Measurements from ENCODE around the gene SLC4A7.

SLC4A7 gene

DNA sequence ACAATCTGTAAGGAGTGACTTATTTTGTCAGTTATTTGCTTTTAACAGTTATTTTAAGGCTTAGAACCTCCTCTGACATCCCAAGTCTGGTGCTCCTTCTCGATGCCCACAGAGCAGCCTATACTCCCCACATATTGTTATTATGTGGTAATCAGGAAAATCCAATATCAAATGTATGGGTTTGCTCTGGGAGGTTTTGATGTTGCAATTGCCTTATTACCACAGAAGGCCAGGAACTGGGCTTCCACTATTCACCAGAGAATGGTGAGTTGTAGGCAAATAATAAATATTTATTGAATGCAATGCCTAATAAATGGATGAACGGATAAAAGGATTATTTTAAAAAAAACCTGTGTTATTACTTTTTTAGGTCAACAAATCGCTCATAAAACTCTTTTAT, 127.2 kb downstream of the SLC4A7 start:
- TF ChIP-seq GABPA (IDR thresholded peaks at IDR 0.05; ENCODE audit: low read depth) (no peak), SPI1 (IDR thresholded peaks at IDR 0.05; ENCODE audit: borderline replicate concordance, low read depth) (no peak), CTCF (IDR thresholded peaks at IDR 0.05; ENCODE audit: insufficient read depth, low read length) (no peak), POLR2AphosphoS5 (IDR thresholded peaks at IDR 0.05; ENCODE audit: low read depth) (no peak)
- TF ChIP-seq, protein P1, sequence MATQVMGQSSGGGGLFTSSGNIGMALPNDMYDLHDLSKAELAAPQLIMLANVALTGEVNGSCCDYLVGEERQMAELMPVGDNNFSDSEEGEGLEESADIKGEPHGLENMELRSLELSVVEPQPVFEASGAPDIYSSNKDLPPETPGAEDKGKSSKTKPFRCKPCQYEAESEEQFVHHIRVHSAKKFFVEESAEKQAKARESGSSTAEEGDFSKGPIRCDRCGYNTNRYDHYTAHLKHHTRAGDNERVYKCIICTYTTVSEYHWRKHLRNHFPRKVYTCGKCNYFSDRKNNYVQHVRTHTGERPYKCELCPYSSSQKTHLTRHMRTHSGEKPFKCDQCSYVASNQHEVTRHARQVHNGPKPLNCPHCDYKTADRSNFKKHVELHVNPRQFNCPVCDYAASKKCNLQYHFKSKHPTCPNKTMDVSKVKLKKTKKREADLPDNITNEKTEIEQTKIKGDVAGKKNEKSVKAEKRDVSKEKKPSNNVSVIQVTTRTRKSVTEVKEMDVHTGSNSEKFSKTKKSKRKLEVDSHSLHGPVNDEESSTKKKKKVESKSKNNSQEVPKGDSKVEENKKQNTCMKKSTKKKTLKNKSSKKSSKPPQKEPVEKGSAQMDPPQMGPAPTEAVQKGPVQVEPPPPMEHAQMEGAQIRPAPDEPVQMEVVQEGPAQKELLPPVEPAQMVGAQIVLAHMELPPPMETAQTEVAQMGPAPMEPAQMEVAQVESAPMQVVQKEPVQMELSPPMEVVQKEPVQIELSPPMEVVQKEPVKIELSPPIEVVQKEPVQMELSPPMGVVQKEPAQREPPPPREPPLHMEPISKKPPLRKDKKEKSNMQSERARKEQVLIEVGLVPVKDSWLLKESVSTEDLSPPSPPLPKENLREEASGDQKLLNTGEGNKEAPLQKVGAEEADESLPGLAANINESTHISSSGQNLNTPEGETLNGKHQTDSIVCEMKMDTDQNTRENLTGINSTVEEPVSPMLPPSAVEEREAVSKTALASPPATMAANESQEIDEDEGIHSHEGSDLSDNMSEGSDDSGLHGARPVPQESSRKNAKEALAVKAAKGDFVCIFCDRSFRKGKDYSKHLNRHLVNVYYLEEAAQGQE (IDR thresholded peaks at IDR 0.05; ENCODE audit: insufficient replicate concordance, low read depth) = no peak
- Histone ChIP-seq H3K27ac (replicated peaks) (no peak overlapping the region), H3K27me3 (ENCODE audit: insufficient read depth, poor library complexity, severe bottlenecking) (no peaks in the 10 kb centered on the region), H3K4me3 (replicated peaks; ENCODE audit: insufficient read depth, low read length) (no peak overlapping the region)
- no peak for DNase-seq (ENCODE audit: low read depth in 1 of 2, low spot score in 1 of 2)

- DNase-seq (ENCODE audit: low read depth in 1 of 2, low spot score in 1 of 2) = no peak
- Histone ChIP-seq H3K27ac (replicated peaks) (no peak overlapping the region), H3K4me3 (replicated peaks; ENCODE audit: insufficient read depth, low read length) (no peak overlapping the region), H3K27me3 (ENCODE audit: insufficient read depth, poor library complexity, severe bottlenecking) (no peaks in the 10 kb centered on the region)
- TF ChIP-seq GABPA (IDR thresholded peaks at IDR 0.05; ENCODE audit: low read depth) (no peak), CTCF (IDR thresholded peaks at IDR 0.05; ENCODE audit: insufficient read depth, low read length) (no peak), SPI1 (IDR thresholded peaks at IDR 0.05; ENCODE audit: borderline replicate concordance, low read depth) (no peak), POLR2AphosphoS5 (IDR thresholded peaks at IDR 0.05; ENCODE audit: low read depth) (no peak)
- TF ChIP-seq, protein P1 (IDR thresholded peaks at IDR 0.05; ENCODE audit: insufficient replicate concordance, low read depth) = no peak
Measured at GRCh38 chr3:27354588-27355203, 129.5 kb downstream of the SLC4A7 start.

DNA sequence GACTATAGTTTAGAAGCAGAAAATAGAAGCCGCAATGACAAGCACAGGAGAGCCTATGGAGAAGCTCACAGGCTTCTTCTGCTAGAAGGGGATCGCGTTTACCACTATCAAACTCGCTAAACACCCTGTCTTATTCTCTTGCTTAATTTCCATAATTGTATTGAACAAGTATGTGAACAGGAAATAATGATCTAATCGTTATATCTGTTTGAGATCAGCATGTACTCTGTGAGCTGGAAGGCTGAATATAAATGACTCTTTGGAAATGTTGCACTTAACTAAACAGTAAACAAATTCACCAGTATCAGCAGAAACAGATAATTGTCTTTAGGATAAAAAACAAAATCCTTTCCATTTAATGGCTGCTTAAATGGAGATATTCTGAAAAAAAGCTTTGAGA, 130.0 kb downstream of the SLC4A7 start:
- TF ChIP-seq CTCF (IDR thresholded peaks at IDR 0.05; ENCODE audit: insufficient read depth, low read length) (no peak), SPI1 (IDR thresholded peaks at IDR 0.05; ENCODE audit: borderline replicate concordance, low read depth) (no peak)
- no peak for DNase-seq (ENCODE audit: low read depth in 1 of 2, low spot score in 1 of 2)
- Histone ChIP-seq H3K4me3 (replicated peaks; ENCODE audit: insufficient read depth, low read length) (no peak overlapping the region), H3K27me3 (ENCODE audit: insufficient read depth, poor library complexity, severe bottlenecking) (no peaks in the 10 kb centered on the region), H3K27ac (replicated peaks) (no peak overlapping the region)

DNA sequence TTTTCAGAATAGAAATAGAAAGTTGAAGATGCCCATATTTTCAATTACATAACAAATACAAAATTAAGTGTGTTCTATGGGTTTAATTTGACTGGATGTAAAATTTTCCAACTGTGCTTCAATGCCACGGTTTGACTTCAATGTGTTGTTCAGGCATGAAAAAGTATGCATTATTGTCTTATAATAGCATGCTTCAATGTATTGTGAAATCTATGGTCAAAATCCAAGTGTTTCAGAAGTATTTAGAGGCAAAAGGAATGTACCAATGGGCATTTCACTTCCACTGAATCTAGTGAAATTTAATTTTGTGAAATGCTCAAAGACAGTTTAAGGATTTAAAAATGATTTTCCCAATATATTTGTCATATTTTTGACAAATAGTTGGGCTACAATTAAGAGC, 131.0 kb downstream of the SLC4A7 start:
- DNase-seq (ENCODE audit: low read depth in 1 of 2, low spot score in 1 of 2) = no peak
- no peaks in the 10 kb centered on the region for H3K27me3 ChIP-seq (ENCODE audit: insufficient read depth, poor library complexity, severe bottlenecking)
- H3K27ac ChIP-seq (replicated peaks) = no peak overlapping the region
- no peak for TF ChIP-seq GABPA (IDR thresholded peaks at IDR 0.05; ENCODE audit: low read depth)
- TF ChIP-seq SPI1 (IDR thresholded peaks at IDR 0.05; ENCODE audit: borderline replicate concordance, low read depth) = no peak
- no peak for TF ChIP-seq POLR2AphosphoS5 (IDR thresholded peaks at IDR 0.05; ENCODE audit: low read depth)
- no peak for TF ChIP-seq CTCF (IDR thresholded peaks at IDR 0.05; ENCODE audit: insufficient read depth, low read length)
- TF ChIP-seq, protein P1 (IDR thresholded peaks at IDR 0.05; ENCODE audit: insufficient replicate concordance, low read depth) = no peak
- H3K4me3 ChIP-seq (replicated peaks; ENCODE audit: insufficient read depth, low read length) = no peak overlapping the region

Measured in HL-60 (cell line).